Suprapubic skin (tissue), 4 donors: ENCODE results near the gene DRAP1. TPM values are rescaled to one million over a fixed set of nuclear protein-coding genes. Genes with fewer than 3 reads are reported as not detected.

ENCODE experiments used
- DNase-seq, 2 donors: peaks; one replicate each; pipeline ENCODE4 v3.0.0-alpha.2; 2019; ENCODE audit warnings: low spot score in 2 of 2
- H3K27ac ChIP-seq: fragments of 200-600 bp; sonication (generic); one replicate; pipeline ENCODE4 v1.5.1; 2019
- H3K27me3 ChIP-seq: fragments of 200-600 bp; sonication (generic); one replicate; pipeline ENCODE4 v1.5.1; 2019
- H3K36me3 ChIP-seq: fragments of 200-600 bp; sonication (generic); one replicate; pipeline ENCODE4 v1.5.1; 2019
- H3K4me1 ChIP-seq: fragments of 200-600 bp; sonication (generic); one replicate; pipeline ENCODE4 v1.5.1; 2019
- H3K4me3 ChIP-seq: fragments of 200-600 bp; sonication (generic); one replicate; pipeline ENCODE4 v1.5.1; 2019; ENCODE audit warnings: mild to moderate bottlenecking
- H3K9me3 ChIP-seq: fragments of 200-600 bp; sonication (generic); one replicate; pipeline ENCODE4 v1.5.1; 2019
- CTCF ChIP-seq, 2 donors: fragments of 200-600 bp in 1 of 2; fragments of 450-650 bp in 1 of 2; sonication (generic) in 1 of 2; IDR thresholded peaks; one replicate each; pipeline ENCODE4 v1.5.1; 2016 to 2019; ENCODE audit warnings: antibody characterized with exemption in 2 of 2, mild to moderate bottlenecking in 1 of 2, moderate library complexity in 1 of 2
- EP300 ChIP-seq: sonication (generic); formaldehyde crosslinking; IDR thresholded peaks from one replicate; pipeline ENCODE4 v1.6.1; 2017; ENCODE audit warnings: antibody characterized with exemption
- POLR2A ChIP-seq, 2 donors: fragments of 450-650 bp; IDR thresholded peaks; one replicate each; pipeline ENCODE4 v1.6.1; 2017; ENCODE audit warnings: antibody characterized with exemption in 2 of 2, mild to moderate bottlenecking in 2 of 2, moderate library complexity in 2 of 2
- POLR2AphosphoS5 ChIP-seq, 3 donors: sonication (generic); formaldehyde crosslinking; IDR thresholded peaks; one replicate each; pipeline ENCODE4 v1.6.1; 2017; ENCODE audit warnings: antibody characterized with exemption in 3 of 3
- WGBS: methylation state at CpG from one replicate; pipeline ENCODE4 v1.1.5; 2018; 5-methylcytosine and 5-hydroxymethylcytosine counted together
- total RNA-seq, 4 donors: library from RNA; depleted of rRNA; stranded (reverse); fragments of >200 nt; gene quantifications; one replicate each; pipeline ENCODE4 v1.1.0, GENCODE V29; 2016

DRAP1 gene
- total RNA-seq, 4 donors from 2014 or later: 54.2 to 82.5 (median 68.0) TPM

DNA sequence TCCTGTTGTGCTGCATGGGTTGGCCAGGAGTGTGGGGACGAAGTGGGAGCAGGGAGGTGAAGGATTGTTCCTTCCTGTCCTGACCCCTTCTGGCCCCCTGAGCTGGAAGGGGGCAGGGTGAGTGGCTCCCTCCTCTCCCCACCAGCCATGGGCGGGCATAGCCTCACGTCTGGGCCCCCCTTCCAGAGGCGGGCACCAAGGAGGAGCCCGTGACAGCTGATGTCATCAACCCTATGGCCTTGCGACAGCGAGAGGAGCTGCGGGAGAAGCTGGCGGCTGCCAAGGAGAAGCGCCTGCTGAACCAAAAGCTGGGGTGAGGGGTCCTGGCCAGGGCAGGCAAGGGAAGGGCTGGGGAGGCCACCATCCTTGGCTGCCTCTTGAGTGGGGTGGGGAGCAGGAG lies 45.7 kb downstream of the DRAP1 start:
- DNase-seq: no peak
- peaks cover 29% of the 10 kb centered on the region for H3K4me1 ChIP-seq
- H3K9me3 ChIP-seq: no peaks in the 10 kb centered on the region
- no peak overlapping the region for H3K4me3 ChIP-seq
- no peak for TF ChIP-seq POLR2A (IDR thresholded peaks at IDR 0.05)
- no peak for TF ChIP-seq EP300
- TF ChIP-seq CTCF (IDR thresholded peaks at IDR 0.05): no peak
- no peak for TF ChIP-seq POLR2AphosphoS5 (IDR thresholded peaks at IDR 0.05)
- no peaks in the 10 kb centered on the region for H3K27me3 ChIP-seq
- H3K36me3 ChIP-seq: peaks cover 60% of the 10 kb centered on the region
- no peak overlapping the region for H3K27ac ChIP-seq
- WGBS: 74% methylated on average over 8 of the region's 10 CpGs

- peaks cover 23% of the 10 kb centered on the region for H3K4me1 ChIP-seq
- no peak overlapping the region for H3K4me3 ChIP-seq
- H3K27ac ChIP-seq: no peak overlapping the region
- H3K36me3 ChIP-seq: peaks cover 66% of the 10 kb centered on the region
- H3K9me3 ChIP-seq: no peaks in the 10 kb centered on the region
- H3K27me3 ChIP-seq: no peaks in the 10 kb centered on the region
- TF ChIP-seq POLR2A (IDR thresholded peaks at IDR 0.05): no peak
- no peak for TF ChIP-seq EP300
- DNase-seq: no peak
- WGBS: 88% methylated on average over 24 of the region's 36 CpGs
These were observed 46.9 kb downstream of the DRAP1 start for GRCh38 chr11:65965986-65966762.

DNA sequence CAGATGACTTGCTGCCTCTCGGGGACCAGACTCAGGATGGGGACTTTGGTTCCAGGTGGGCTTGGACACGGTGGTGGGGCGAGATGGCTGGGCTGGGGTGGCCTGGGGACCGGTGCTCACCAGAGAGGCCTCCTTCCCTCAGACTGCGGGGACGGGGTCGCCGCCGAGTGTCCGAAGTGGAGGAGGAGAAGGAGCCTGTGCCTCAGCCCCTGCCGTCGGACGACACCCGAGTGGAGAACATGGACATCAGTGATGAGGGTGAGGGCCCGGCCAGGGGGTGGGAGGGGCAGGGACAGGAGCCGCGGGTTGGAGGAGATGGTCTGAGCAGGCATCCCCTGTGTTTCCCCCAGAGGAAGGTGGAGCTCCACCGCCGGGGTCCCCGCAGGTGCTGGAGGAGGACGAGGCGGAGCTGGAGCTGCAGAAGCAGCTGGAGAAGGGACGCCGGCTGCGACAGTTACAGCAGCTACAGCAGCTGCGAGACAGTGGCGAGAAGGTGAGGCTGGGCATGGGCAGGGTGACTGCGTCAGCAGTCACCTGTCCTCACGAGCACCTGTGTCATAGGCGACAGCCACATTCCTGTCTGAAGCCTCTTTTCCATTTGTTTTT lies 48.2 kb downstream of the DRAP1 start:
- DNase-seq: no peak
- H3K36me3 ChIP-seq: peaks cover 66% of the 10 kb centered on the region
- H3K9me3 ChIP-seq: no peaks in the 10 kb centered on the region
- H3K27ac ChIP-seq: no peak overlapping the region
- 85% methylated on average over 30 of the region's 30 CpGs for WGBS
- H3K4me3 ChIP-seq: no peak overlapping the region
- no peaks in the 10 kb centered on the region for H3K27me3 ChIP-seq
- no peak for TF ChIP-seq POLR2A (IDR thresholded peaks at IDR 0.05)
- TF ChIP-seq POLR2AphosphoS5 (IDR thresholded peaks at IDR 0.05): no peak
- no peak for TF ChIP-seq CTCF (IDR thresholded peaks at IDR 0.05)
- TF ChIP-seq EP300: no peak
- H3K4me1 ChIP-seq: peaks cover 18% of the 10 kb centered on the region

DNA sequence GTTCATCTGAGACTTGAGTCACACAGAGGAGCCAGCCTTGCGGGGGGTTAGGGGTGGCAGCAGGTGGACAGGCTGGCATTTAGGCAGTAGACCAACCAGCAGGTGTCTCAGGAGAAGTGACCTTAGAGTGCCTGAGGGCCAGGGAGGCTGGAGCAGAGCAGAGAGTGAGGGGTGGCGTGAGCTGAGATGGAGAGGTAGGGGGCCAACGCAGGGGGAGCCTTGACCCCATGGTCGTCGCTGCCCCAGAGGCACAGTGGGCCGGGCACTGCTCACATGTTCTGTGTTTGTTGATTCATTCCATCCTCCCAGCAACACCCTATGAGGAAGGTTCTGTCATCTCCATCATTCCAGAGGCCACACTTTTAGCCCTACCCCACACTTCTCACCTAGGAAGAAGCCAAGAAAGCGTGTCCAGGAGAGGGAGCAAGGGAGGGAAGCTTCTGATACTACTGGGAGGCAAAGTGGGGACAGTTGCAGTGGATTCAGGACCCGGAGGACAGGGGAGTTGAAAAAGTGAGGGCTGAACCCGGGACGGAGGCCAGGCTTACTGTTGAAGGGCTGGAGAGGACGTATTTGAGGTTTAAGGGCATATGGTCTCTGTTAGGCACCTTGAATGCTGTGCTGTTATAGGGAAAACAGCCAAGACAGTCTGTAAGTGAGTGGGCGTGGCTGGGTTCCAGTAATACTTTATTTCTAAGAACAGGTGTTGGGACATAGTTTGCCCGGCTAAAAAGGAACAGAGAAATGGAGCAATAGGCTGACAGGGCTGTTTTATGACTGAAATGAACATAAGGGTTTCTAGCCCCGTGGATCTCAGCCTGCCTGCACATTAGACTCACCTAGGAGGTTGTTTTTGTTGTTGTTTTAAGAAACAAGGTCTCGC lies 49.6 kb downstream of the DRAP1 start:
- H3K36me3 ChIP-seq: peaks cover 76% of the 10 kb centered on the region
- H3K27ac ChIP-seq: no peak overlapping the region
- 84% methylated on average over 15 of the region's 15 CpGs for WGBS

More for the DNA sequence above, 49.6 kb downstream of the DRAP1 start:
- no peak for DNase-seq
- no peak for TF ChIP-seq EP300
- no peak for TF ChIP-seq POLR2A (IDR thresholded peaks at IDR 0.05)
- TF ChIP-seq POLR2AphosphoS5 (IDR thresholded peaks at IDR 0.05): no peak
- no peak for TF ChIP-seq CTCF (IDR thresholded peaks at IDR 0.05)
- Histone ChIP-seq H3K4me1 (peaks cover 4% of the 10 kb centered on the region), H3K4me3 (no peak overlapping the region), H3K9me3 (no peaks in the 10 kb centered on the region), H3K27me3 (no peaks in the 10 kb centered on the region)

Other genes with a start within 250 kb of the DRAP1 start
- 100 to 1,000 TPM in 1 of 4 donors, 10 to 100 TPM in 3; 69.8 to 103 (median 77.5) TPM for gene KAT5, start 207.2 kb upstream of the DRAP1 start, total RNA-seq
- gene RNASEH2C, start 198.6 kb upstream of the DRAP1 start, total RNA-seq: 10 to 100 TPM; 24.5 to 53.8 (median 33.7) TPM
- gene AP5B1, start 138.4 kb upstream of the DRAP1 start, total RNA-seq: 10 to 100 TPM; 26.3 to 55.9 (median 38.1) TPM
- 100 to 1,000 TPM in 2 of 4 donors, 10 to 100 TPM in 2; 64.4 to 196 (median 121) TPM for gene OVOL1, start 132.4 kb upstream of the DRAP1 start, total RNA-seq
- 1 to 10 TPM in 1 of 4 donors, under 1 TPM in 1, not detected in 2; 0.76 to 1.1 TPM for gene SNX32, start 85.5 kb upstream of the DRAP1 start, total RNA-seq
- gene CFL1, start 61.2 kb upstream of the DRAP1 start, total RNA-seq: 100 to 1,000 TPM; 331 to 608 (median 584) TPM
- 10 to 100 TPM; 22.8 to 46.2 (median 32.2) TPM for gene MUS81, start 59.0 kb upstream of the DRAP1 start, total RNA-seq
- gene EFEMP2, start 46.6 kb upstream of the DRAP1 start, total RNA-seq: 10 to 100 TPM in 3 of 4 donors, 1 to 10 TPM in 1; 7.3 to 22.0 (median 13.0) TPM
- 1 to 10 TPM in 2 of 4 donors, under 1 TPM in 1, not detected in 1; 0.76 to 5.0 (median 1.4) TPM for gene CTSW, start 39.6 kb upstream of the DRAP1 start, total RNA-seq
- gene FIBP, start 31.0 kb upstream of the DRAP1 start, total RNA-seq: 10 to 100 TPM; 46.9 to 89.3 (median 74.6) TPM
- gene CCDC85B, start 28.8 kb upstream of the DRAP1 start, total RNA-seq: 10 to 100 TPM; 16.0 to 35.8 (median 28.0) TPM
- gene FOSL1, start 19.0 kb upstream of the DRAP1 start, total RNA-seq: 100 to 1,000 TPM in 1 of 4 donors, 10 to 100 TPM in 1, 1 to 10 TPM in 2; 5.0 to 118 (median 28.9) TPM
- 10 to 100 TPM; 17.4 to 21.6 (median 19.5) TPM for gene C11orf68, start 364 bp upstream of the DRAP1 start, total RNA-seq
- gene TSGA10IP, start 26.1 kb downstream of the DRAP1 start, total RNA-seq: not detected
- gene SART1, start 42.3 kb downstream of the DRAP1 start, total RNA-seq: 10 to 100 TPM; 21.1 to 56.6 (median 26.1) TPM
- gene EIF1AD, start 82.7 kb downstream of the DRAP1 start, total RNA-seq: 10 to 100 TPM; 51.8 to 61.6 (median 55.9) TPM
- 10 to 100 TPM; 32.1 to 54.2 (median 42.6) TPM for gene BANF1, start 83.1 kb downstream of the DRAP1 start, total RNA-seq
- 1,000 to 10,000 TPM in 2 of 4 donors, 100 to 1,000 TPM in 1, 10 to 100 TPM in 1; 48.8 to 2,556 (median 968) TPM for gene CST6, start 92.6 kb downstream of the DRAP1 start, total RNA-seq
- gene CATSPER1, start 107.1 kb downstream of the DRAP1 start, total RNA-seq: not detected
- not detected for gene GAL3ST3, start 129.7 kb downstream of the DRAP1 start, total RNA-seq
- gene SF3B2, start 132.9 kb downstream of the DRAP1 start, total RNA-seq: 100 to 1,000 TPM; 117 to 175 (median 149) TPM
- 10 to 100 TPM; 30.5 to 78.6 (median 41.8) TPM for gene PACS1, start 150.8 kb downstream of the DRAP1 start, total RNA-seq